Stomach smooth muscle (tissue), 2 donors: ENCODE results near the gene MYLK3.

ENCODE experiments used
- H3K27ac ChIP-seq: one replicate; pipeline ENCODE4 v1.7.0; 2013; ENCODE audit warnings: mild to moderate bottlenecking, low read length, inconsistent platforms
- H3K27me3 ChIP-seq, 2 donors: one replicate each; pipeline ENCODE4 v1.7.0; 2013; ENCODE audit warnings: low read length in 2 of 2; ENCODE audit not compliant: insufficient read depth in 2 of 2, control insufficient read depth in 1 of 2
- H3K36me3 ChIP-seq, 2 donors: one replicate each; pipeline ENCODE4 v1.7.0; 2013; ENCODE audit warnings: low read length in 2 of 2; ENCODE audit not compliant: control insufficient read depth in 2 of 2, insufficient read depth in 2 of 2
- H3K4me1 ChIP-seq: one replicate; pipeline ENCODE4 v1.7.0; 2013; ENCODE audit warnings: low read length; ENCODE audit not compliant: control insufficient read depth, insufficient read depth
- H3K4me3 ChIP-seq, 2 donors: one replicate each; pipeline ENCODE4 v1.7.0; 2013; ENCODE audit warnings: low read length in 2 of 2
- H3K9ac ChIP-seq, 2 donors: one replicate each; pipeline ENCODE4 v1.7.0; 2013; ENCODE audit warnings: low read length in 2 of 2, mild to moderate bottlenecking in 1 of 2
- H3K9me3 ChIP-seq, 2 donors: one replicate each; pipeline ENCODE4 v1.7.0; 2013; ENCODE audit warnings: low read length in 2 of 2; ENCODE audit not compliant: control insufficient read depth in 2 of 2
- donor health status: healthy.
- donor health status: Pancreatic carcinoma.

The MYLK3 gene

GRCh38 chr16:46736695-46737094, 11.4 kb downstream of the MYLK3 start:
- Histone ChIP-seq H3K4me1 (no peaks in the 10 kb centered on the region), H3K9me3 (no peaks in the 10 kb centered on the region), H3K27ac (no peak overlapping the region), H3K4me3 (no peak overlapping the region), H3K27me3 (no peaks in the 10 kb centered on the region), H3K36me3 (no peaks in the 10 kb centered on the region), H3K9ac (no peak overlapping the region)

- H3K27me3 ChIP-seq: no peaks in the 10 kb centered on the region
- no peak overlapping the region for H3K27ac ChIP-seq
- no peak overlapping the region for H3K4me3 ChIP-seq
- no peaks in the 10 kb centered on the region for H3K36me3 ChIP-seq
- H3K9ac ChIP-seq: no peak overlapping the region
- no peaks in the 10 kb centered on the region for H3K4me1 ChIP-seq
- no peaks in the 10 kb centered on the region for H3K9me3 ChIP-seq
Measured at GRCh38 chr16:46733319-46733830, 14.8 kb downstream of the MYLK3 start.

GRCh38 chr16:46732561-46732960, 15.6 kb downstream of the MYLK3 start:
- H3K36me3 ChIP-seq: no peaks in the 10 kb centered on the region
- H3K27me3 ChIP-seq: no peaks in the 10 kb centered on the region
- no peak overlapping the region for H3K9ac ChIP-seq
- no peak overlapping the region for H3K27ac ChIP-seq
- H3K4me1 ChIP-seq: no peaks in the 10 kb centered on the region
- no peak overlapping the region for H3K4me3 ChIP-seq
- H3K9me3 ChIP-seq: no peaks in the 10 kb centered on the region

- H3K9me3 ChIP-seq: no peaks in the 10 kb centered on the region
- H3K27ac ChIP-seq: no peak overlapping the region
- no peak overlapping the region for H3K4me3 ChIP-seq
- H3K36me3 ChIP-seq: no peaks in the 10 kb centered on the region
- H3K27me3 ChIP-seq: no peaks in the 10 kb centered on the region
- no peaks in the 10 kb centered on the region for H3K4me1 ChIP-seq
- H3K9ac ChIP-seq: no peak overlapping the region
Measured at GRCh38 chr16:46731691-46732555, 16.2 kb downstream of the MYLK3 start.

DNA sequence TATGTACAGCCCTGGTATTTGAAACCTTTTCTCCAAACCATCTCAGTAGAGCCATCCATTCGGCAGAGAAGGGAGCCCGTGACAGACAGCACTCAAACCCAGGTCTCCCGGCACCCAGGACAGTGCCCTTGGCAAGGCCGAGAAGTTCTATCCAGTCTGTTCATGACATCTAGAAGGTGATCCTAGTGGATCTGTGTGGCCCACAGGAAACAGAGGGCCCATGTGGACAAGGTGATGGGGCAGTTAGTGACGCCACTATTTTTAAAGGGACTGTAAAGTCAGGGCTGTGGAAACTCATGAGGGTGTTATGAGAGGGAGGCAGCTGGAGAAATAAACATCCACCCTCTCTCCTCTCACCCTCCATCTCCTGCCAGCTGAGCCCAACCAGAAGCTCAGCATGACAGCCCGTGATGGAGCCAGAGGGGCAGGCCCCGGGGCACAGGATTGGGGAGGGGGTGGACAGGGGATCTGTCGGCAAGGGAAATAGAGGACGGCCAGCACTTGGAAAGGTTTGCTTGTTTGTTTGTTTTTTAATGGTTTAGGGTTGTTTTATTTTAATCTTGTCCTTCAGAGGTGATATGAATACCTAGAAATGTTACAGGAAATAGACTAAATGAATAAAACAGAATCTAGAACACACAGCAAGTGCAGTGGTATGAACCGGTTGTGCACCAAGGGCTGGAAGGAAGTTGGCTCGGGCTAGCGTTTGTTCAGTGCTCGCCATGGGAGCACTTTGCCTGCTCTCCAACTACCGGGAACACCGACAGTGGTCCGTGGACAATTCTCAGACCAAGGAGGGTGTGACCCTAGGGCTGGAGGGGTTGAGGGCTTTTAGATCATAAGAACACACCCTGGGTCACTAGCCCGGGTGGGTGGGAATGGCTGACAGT, 17.1 kb downstream of the MYLK3 start:
- Histone ChIP-seq H3K27ac (no peak overlapping the region), H3K4me3 (no peak overlapping the region), H3K9me3 (no peaks in the 10 kb centered on the region), H3K36me3 (no peaks in the 10 kb centered on the region), H3K4me1 (no peaks in the 10 kb centered on the region), H3K9ac (no peak overlapping the region), H3K27me3 (no peaks in the 10 kb centered on the region)

- H3K9ac ChIP-seq: no peak overlapping the region
- no peaks in the 10 kb centered on the region for H3K4me1 ChIP-seq
- H3K4me3 ChIP-seq: no peak overlapping the region
- H3K27ac ChIP-seq: no peak overlapping the region
- no peaks in the 10 kb centered on the region for H3K27me3 ChIP-seq
- H3K9me3 ChIP-seq: no peaks in the 10 kb centered on the region
- no peaks in the 10 kb centered on the region for H3K36me3 ChIP-seq
Measured at GRCh38 chr16:46730126-46730525, 18.0 kb downstream of the MYLK3 start.

DNA sequence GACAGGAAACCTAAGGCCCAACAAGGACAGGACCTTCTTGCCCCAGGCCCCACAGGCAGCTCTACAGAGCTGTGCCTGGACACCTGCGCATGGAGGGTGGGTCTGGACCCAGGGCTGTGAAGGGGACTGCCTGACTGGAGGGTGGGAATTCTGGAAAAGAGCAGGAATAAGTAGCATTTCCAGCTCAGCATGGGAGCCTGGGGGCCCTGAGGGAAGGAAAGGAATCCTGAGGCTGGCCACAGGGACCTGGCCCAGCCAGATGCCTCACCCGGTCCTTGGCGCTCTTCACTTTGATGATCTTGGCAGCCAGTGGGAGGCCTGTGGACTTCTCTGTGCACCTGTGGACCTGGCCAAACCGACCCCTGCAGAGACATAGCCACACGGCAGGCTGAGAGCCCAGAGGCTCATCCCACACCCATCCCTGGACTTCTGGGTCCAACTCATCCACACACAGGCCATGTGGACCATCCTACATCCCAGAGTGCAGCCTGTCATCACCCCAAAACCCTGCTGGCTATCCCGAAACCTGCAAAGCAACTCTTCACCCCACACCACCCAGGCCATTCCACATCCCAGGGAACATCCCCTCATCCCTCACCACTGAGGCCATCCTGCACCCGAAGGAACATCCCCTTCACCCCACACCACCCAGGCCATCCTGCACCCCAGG, 18.7 kb downstream of the MYLK3 start:
- no peaks in the 10 kb centered on the region for H3K4me1 ChIP-seq
- no peaks in the 10 kb centered on the region for H3K9me3 ChIP-seq
- H3K27me3 ChIP-seq: no peaks in the 10 kb centered on the region
- H3K36me3 ChIP-seq: no peaks in the 10 kb centered on the region
- H3K9ac ChIP-seq: no peak overlapping the region
- no peak overlapping the region for H3K27ac ChIP-seq
- no peak overlapping the region for H3K4me3 ChIP-seq

DNA sequence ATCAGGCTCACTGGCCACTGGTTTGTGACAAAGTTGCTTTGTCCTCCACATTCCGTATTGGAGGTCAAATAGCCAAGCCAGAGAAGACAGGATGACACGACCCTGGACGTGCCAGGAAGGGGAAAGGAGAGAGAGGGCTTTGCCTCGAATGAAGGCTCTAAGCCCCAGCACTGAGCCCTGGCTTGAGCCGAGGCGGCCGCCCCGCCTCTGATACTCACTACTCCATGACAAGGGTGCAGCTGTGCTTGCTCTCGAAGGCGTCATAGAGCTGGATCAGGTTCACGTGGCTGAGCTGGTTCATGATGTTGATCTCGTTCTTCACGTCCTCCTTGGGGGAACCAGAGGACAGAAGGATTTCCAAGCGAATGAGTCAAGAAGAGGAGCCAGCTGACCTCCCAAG, 19.3 kb downstream of the MYLK3 start:
- H3K4me3 ChIP-seq: no peak overlapping the region
- no peak overlapping the region for H3K27ac ChIP-seq
- no peaks in the 10 kb centered on the region for H3K9me3 ChIP-seq
- H3K27me3 ChIP-seq: no peaks in the 10 kb centered on the region
- H3K9ac ChIP-seq: no peak overlapping the region
- no peaks in the 10 kb centered on the region for H3K4me1 ChIP-seq
- no peaks in the 10 kb centered on the region for H3K36me3 ChIP-seq

- no peaks in the 10 kb centered on the region for H3K4me1 ChIP-seq
- H3K36me3 ChIP-seq: no peaks in the 10 kb centered on the region
Measured at GRCh38 chr16:46727630-46728029, 20.5 kb downstream of the MYLK3 start.

GRCh38 chr16:46727184-46727583, 21.0 kb downstream of the MYLK3 start:
- H3K4me3 ChIP-seq: no peak overlapping the region
- H3K9ac ChIP-seq: no peak overlapping the region
- no peaks in the 10 kb centered on the region for H3K27me3 ChIP-seq
- no peak overlapping the region for H3K27ac ChIP-seq
- H3K4me1 ChIP-seq: no peaks in the 10 kb centered on the region
- H3K36me3 ChIP-seq: no peaks in the 10 kb centered on the region
- H3K9me3 ChIP-seq: no peaks in the 10 kb centered on the region

More at GRCh38 chr16:46727630-46728029, 20.5 kb downstream of the MYLK3 start:
- no peaks in the 10 kb centered on the region for H3K9me3 ChIP-seq
- no peak overlapping the region for H3K27ac ChIP-seq
- no peaks in the 10 kb centered on the region for H3K27me3 ChIP-seq
- H3K9ac ChIP-seq: no peak overlapping the region
- no peak overlapping the region for H3K4me3 ChIP-seq
